SK-N-SH treated with all-trans-retinoic acid at 6 μM for 48 hours (cell line): ENCODE data around the gene PAOX.

Experiments used
- ATAC-seq: fragments of 200-7000 bp; cut with Tn5 transposase; 3 replicates; pipeline ENCODE4 v1.9.1; 2020; ENCODE audit warnings: mild to moderate bottlenecking, moderate library complexity
- BACH2 ChIP-seq: fragments of 250-450 bp; sonication (Bioruptor Pico); IDR thresholded peaks from 2 replicates; pipeline ENCODE4 v1.9.0; 2021; ENCODE audit warnings: mild to moderate bottlenecking, borderline replicate concordance
- CSDC2 ChIP-seq: fragments of 250-450 bp; sonication (Bioruptor Pico); IDR thresholded peaks from 2 replicates; pipeline ENCODE4 v1.5.0; 2020; ENCODE audit warnings: mild to moderate bottlenecking, moderate library complexity
- ESRRG ChIP-seq: fragments of 250-450 bp; sonication (Bioruptor Pico); IDR thresholded peaks from 2 replicates; pipeline ENCODE4 v1.6.1; 2021; ENCODE audit warnings: mild to moderate bottlenecking
- GLIS3 ChIP-seq: fragments of 250-450 bp; sonication (Bioruptor Pico); IDR thresholded peaks from 2 replicates; pipeline ENCODE4 v1.5.0; 2020; ENCODE audit warnings: mild to moderate bottlenecking, moderate library complexity
- ISL1 ChIP-seq: fragments of 250-450 bp; sonication (Bioruptor Pico); IDR thresholded peaks from 2 replicates; pipeline ENCODE4 v2.1.2; 2022; ENCODE audit warnings: mild to moderate bottlenecking, moderate library complexity
- OSR1 ChIP-seq: fragments of 250-450 bp; sonication (Bioruptor Pico); IDR thresholded peaks from 2 replicates; pipeline ENCODE4 v1.8.0; 2022; ENCODE audit warnings: moderate library complexity, mild to moderate bottlenecking, inconsistent platforms
- PPARA ChIP-seq: fragments of 250-450 bp; sonication (Bioruptor Pico); IDR thresholded peaks from 2 replicates; pipeline ENCODE4 v1.5.0; 2020; ENCODE audit warnings: mild to moderate bottlenecking, borderline replicate concordance
- RARB ChIP-seq: fragments of 250-450 bp; sonication (Bioruptor Pico); IDR thresholded peaks from 2 replicates; pipeline ENCODE4 v1.8.0; 2021; ENCODE audit warnings: mild to moderate bottlenecking, moderate library complexity
- SNAI2 ChIP-seq: fragments of 250-450 bp; sonication (Bioruptor Pico); IDR thresholded peaks from 2 replicates; pipeline ENCODE4 v1.5.0; 2020; ENCODE audit warnings: mild to moderate bottlenecking, moderate library complexity
- TCF4 ChIP-seq: fragments of 250-450 bp; sonication (Bioruptor Pico); IDR thresholded peaks from 2 replicates; pipeline ENCODE4 v1.8.0; 2021; ENCODE audit warnings: mild to moderate bottlenecking, moderate library complexity, borderline replicate concordance
- TOX ChIP-seq: fragments of 250-450 bp; sonication (Bioruptor Pico); IDR thresholded peaks from 2 replicates; pipeline ENCODE4 v1.8.0; 2021; ENCODE audit warnings: mild to moderate bottlenecking, moderate library complexity, borderline replicate concordance
- TSHZ2 ChIP-seq: fragments of 250-450 bp; sonication (Bioruptor Pico); IDR thresholded peaks from 2 replicates; pipeline ENCODE4 v1.5.0; 2020; ENCODE audit warnings: mild to moderate bottlenecking, moderate library complexity
- ZC3H10 ChIP-seq: fragments of 250-450 bp; sonication (Bioruptor Pico); IDR thresholded peaks from 2 replicates; pipeline ENCODE4 v1.5.1; 2021; ENCODE audit warnings: mild to moderate bottlenecking, moderate library complexity
- ZFP3 ChIP-seq: fragments of 250-450 bp; sonication (Bioruptor Pico); IDR thresholded peaks from 2 replicates; pipeline ENCODE4 v1.5.0; 2020; ENCODE audit warnings: mild to moderate bottlenecking, moderate library complexity
- ZFP30 ChIP-seq: fragments of 450-650 bp; formaldehyde crosslinking; IDR thresholded peaks from 2 replicates; pipeline ENCODE4 v1.5.0; 2022; ENCODE audit warnings: mild to moderate bottlenecking, moderate library complexity
- ZNF565 ChIP-seq: fragments of 450-650 bp; formaldehyde crosslinking; conservative IDR thresholded peaks from 2 replicates; pipeline ENCODE4 v1.5.0; 2020; ENCODE audit warnings: low read depth, mild to moderate bottlenecking, moderate library complexity
- ZNF70 ChIP-seq: fragments of 450-650 bp; formaldehyde crosslinking; IDR thresholded peaks from 2 replicates; pipeline ENCODE4 v1.5.0; 2020; ENCODE audit warnings: mild to moderate bottlenecking, moderate library complexity
- ZNF8 ChIP-seq: fragments of 450-650 bp; formaldehyde crosslinking; IDR thresholded peaks from 2 replicates; pipeline ENCODE4 v1.5.0; 2020; ENCODE audit warnings: mild to moderate bottlenecking, moderate library complexity
- TF ChIP-seq, protein P1 (sequence below): fragments of 250-450 bp; sonication (Bioruptor Pico); IDR thresholded peaks from 2 replicates; pipeline ENCODE4 v1.8.0; 2021; ENCODE audit warnings: low read depth, mild to moderate bottlenecking, moderate library complexity, borderline replicate concordance
- TF ChIP-seq, protein P2 (sequence below): fragments of 250-450 bp; sonication (Bioruptor Pico); IDR thresholded peaks from 2 replicates; pipeline ENCODE4 v1.8.0; 2020; ENCODE audit warnings: mild to moderate bottlenecking, moderate library complexity, borderline replicate concordance
- TF ChIP-seq, protein P3 (sequence below): fragments of 250-450 bp; sonication (Bioruptor Pico); IDR thresholded peaks from 2 replicates; pipeline ENCODE4 v1.5.1; 2021; ENCODE audit warnings: mild to moderate bottlenecking, moderate library complexity
- TF ChIP-seq, protein P4 (sequence below): fragments of 250-450 bp; sonication (Bioruptor Pico); IDR thresholded peaks from 2 replicates; pipeline ENCODE4 v1.5.1; 2020; ENCODE audit warnings: low read depth, mild to moderate bottlenecking, moderate library complexity

PAOX gene

GRCh38 chr10:133344236-133344635, 34.8 kb upstream of the PAOX start:
- no peak for ATAC-seq
- TF ChIP-seq RARB (CRISPR knock-in tag): no peak
- TF ChIP-seq, protein P1, sequence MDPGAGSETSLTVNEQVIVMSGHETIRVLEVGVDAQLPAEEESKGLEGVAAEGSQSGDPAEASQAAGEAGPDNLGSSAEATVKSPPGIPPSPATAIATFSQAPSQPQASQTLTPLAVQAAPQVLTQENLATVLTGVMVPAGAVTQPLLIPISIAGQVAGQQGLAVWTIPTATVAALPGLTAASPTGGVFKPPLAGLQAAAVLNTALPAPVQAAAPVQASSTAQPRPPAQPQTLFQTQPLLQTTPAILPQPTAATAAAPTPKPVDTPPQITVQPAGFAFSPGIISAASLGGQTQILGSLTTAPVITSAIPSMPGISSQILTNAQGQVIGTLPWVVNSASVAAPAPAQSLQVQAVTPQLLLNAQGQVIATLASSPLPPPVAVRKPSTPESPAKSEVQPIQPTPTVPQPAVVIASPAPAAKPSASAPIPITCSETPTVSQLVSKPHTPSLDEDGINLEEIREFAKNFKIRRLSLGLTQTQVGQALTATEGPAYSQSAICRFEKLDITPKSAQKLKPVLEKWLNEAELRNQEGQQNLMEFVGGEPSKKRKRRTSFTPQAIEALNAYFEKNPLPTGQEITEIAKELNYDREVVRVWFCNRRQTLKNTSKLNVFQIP: no peak
- no peak for TF ChIP-seq TCF4 (CRISPR knock-in tag)
- TF ChIP-seq OSR1: no peak
- no peak for TF ChIP-seq TSHZ2 (CRISPR knock-in tag)
- TF ChIP-seq, protein P2, sequence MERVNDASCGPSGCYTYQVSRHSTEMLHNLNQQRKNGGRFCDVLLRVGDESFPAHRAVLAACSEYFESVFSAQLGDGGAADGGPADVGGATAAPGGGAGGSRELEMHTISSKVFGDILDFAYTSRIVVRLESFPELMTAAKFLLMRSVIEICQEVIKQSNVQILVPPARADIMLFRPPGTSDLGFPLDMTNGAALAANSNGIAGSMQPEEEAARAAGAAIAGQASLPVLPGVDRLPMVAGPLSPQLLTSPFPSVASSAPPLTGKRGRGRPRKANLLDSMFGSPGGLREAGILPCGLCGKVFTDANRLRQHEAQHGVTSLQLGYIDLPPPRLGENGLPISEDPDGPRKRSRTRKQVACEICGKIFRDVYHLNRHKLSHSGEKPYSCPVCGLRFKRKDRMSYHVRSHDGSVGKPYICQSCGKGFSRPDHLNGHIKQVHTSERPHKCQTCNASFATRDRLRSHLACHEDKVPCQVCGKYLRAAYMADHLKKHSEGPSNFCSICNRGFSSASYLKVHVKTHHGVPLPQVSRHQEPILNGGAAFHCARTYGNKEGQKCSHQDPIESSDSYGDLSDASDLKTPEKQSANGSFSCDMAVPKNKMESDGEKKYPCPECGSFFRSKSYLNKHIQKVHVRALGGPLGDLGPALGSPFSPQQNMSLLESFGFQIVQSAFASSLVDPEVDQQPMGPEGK (CRISPR knock-in tag): no peak
- TF ChIP-seq, protein P3, sequence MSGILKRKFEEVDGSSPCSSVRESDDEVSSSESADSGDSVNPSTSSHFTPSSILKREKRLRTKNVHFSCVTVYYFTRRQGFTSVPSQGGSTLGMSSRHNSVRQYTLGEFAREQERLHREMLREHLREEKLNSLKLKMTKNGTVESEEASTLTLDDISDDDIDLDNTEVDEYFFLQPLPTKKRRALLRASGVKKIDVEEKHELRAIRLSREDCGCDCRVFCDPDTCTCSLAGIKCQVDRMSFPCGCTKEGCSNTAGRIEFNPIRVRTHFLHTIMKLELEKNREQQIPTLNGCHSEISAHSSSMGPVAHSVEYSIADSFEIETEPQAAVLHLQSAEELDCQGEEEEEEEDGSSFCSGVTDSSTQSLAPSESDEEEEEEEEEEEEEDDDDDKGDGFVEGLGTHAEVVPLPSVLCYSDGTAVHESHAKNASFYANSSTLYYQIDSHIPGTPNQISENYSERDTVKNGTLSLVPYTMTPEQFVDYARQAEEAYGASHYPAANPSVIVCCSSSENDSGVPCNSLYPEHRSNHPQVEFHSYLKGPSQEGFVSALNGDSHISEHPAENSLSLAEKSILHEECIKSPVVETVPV (CRISPR knock-in tag): no peak
- no peak for TF ChIP-seq PPARA (CRISPR knock-in tag)
- no peak for TF ChIP-seq ZNF8
- TF ChIP-seq ZNF70 (CRISPR knock-in tag): no peak
- TF ChIP-seq CSDC2 (CRISPR knock-in tag): no peak
- no peak for TF ChIP-seq GLIS3 (CRISPR knock-in tag)
- TF ChIP-seq ZFP30 (CRISPR knock-in tag): no peak
- no peak for TF ChIP-seq BACH2 (CRISPR knock-in tag)
- TF ChIP-seq ZFP3 (CRISPR knock-in tag): no peak
- no peak for TF ChIP-seq ISL1 (CRISPR knock-in tag)
- no peak for TF ChIP-seq ZNF565 (CRISPR knock-in tag)
- no peak for TF ChIP-seq TOX

- no peak for ATAC-seq
- no peak for TF ChIP-seq ZC3H10
- no peak for TF ChIP-seq ZNF8
- no peak for TF ChIP-seq ZFP3 (CRISPR knock-in tag)
- TF ChIP-seq, protein P4, sequence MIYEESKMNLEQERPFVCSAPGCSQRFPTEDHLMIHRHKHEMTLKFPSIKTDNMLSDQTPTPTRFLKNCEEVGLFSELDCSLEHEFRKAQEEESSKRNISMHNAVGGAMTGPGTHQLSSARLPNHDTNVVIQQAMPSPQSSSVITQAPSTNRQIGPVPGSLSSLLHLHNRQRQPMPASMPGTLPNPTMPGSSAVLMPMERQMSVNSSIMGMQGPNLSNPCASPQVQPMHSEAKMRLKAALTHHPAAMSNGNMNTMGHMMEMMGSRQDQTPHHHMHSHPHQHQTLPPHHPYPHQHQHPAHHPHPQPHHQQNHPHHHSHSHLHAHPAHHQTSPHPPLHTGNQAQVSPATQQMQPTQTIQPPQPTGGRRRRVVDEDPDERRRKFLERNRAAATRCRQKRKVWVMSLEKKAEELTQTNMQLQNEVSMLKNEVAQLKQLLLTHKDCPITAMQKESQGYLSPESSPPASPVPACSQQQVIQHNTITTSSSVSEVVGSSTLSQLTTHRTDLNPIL (CRISPR knock-in tag): no peak
Measured at GRCh38 chr10:133346413-133346812, 32.6 kb upstream of the PAOX start.

DNA sequence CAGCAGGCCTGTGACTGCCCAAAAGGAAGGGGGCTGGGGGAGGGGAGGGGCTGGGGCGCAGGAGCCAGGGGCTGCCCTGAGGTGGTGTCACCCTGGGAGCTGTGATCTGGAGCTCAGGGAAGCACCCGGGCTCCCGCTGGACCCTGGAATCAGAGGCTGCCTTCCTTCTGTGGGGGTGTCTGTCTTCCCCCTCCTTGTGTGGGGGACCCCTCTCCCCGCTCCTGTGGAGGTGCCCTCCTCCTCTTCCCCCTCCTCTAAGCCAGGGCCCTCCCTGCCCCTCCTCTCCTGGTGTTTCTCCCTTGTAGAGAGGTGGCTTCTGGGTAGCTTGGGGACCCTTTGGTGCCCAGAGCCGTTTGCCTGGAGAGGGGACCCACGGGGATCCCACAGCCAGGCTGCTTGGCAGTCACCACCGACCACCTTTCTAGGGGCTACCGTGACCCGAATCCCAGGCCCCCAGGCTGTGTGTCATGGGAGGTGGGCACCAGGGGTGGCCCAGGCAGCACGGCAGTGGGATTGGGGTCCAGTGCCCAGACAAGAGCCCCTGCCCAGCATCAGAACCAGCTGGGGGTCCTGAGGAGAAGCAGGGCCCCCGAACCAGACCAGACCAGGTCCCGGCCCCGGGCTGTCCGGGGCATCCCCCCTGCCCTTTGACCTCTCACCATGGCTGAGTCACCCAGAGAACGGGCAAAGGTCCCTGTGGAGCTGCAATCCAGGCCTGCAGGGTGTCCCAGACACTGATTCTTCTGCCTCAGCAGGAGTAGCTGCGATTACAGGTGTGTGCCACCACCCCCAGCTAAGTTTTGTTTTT, 31.1 kb upstream of the PAOX start:
- no peak for ATAC-seq
- TF ChIP-seq, protein P4 (CRISPR knock-in tag): no peak
- TF ChIP-seq CSDC2 (CRISPR knock-in tag) (no peak), ZC3H10 (no peak), SNAI2 (CRISPR knock-in tag) (no peak), TCF4 (CRISPR knock-in tag) (no peak), TOX (no peak), PPARA (CRISPR knock-in tag) (no peak), ISL1 (CRISPR knock-in tag) (no peak), ZNF70 (CRISPR knock-in tag) (no peak), ZNF8 (no peak), TSHZ2 (CRISPR knock-in tag) (no peak), ESRRG (no peak)
- TF ChIP-seq, protein P3 (CRISPR knock-in tag): no peak
